ENCODE results near the gene FEV.
A peak's percentile ranks its signal among the peaks of the same experiment; 100 is the strongest.

FEV gene

DNA sequence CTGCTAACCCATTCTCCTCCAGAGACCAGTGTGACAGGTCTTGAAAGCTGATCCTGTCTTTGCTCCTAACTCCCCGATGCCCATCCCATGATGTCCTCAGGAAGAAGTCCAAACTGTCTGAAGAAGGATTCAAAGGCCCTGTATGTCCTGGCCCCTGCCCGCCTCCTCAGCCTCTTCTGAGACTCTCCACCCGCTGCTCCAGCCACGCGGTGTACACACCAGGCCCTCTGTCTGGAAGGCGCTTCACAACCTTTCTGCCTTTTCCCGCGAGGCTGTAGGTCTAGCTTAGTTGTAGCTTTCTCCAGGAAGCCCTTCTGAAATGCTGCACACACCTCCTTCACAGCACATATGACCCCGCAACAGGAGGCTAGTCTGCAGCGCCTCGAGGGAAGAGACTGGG lies 31.7 kb upstream of the FEV start:
- no peak for DNase-seq

- DNase-seq: no peak
These were observed 25.9 kb upstream of the FEV start for GRCh38 chr2:219010873-219011272.

- DNase-seq: peak; percentile 40
These were observed 25.3 kb upstream of the FEV start for GRCh38 chr2:219010162-219010756.

DNA sequence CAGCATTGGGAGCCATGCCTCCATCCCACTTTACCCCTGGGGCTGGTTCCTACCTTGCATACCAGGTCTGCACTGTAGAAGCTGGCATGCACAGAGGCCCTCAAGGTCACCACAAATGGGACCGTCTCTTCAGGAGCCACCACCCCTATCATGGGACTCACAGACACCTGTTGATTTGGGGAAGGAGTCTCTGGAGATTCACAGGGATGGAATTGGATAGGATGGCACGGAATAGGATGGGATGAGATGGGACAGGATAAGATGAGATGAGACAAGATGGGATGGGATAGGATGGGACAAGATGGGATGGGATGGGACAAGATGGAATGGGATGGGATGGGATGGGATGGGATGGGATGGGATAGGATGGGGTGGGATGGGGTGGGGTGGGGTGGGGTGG lies 24.3 kb upstream of the FEV start:
- no peak for DNase-seq

- no peak for DNase-seq
These were observed 19.0 kb upstream of the FEV start for GRCh38 chr2:219003979-219004378.

- no peak for DNase-seq
These were observed 18.3 kb upstream of the FEV start for GRCh38 chr2:219003267-219003634.

DNA sequence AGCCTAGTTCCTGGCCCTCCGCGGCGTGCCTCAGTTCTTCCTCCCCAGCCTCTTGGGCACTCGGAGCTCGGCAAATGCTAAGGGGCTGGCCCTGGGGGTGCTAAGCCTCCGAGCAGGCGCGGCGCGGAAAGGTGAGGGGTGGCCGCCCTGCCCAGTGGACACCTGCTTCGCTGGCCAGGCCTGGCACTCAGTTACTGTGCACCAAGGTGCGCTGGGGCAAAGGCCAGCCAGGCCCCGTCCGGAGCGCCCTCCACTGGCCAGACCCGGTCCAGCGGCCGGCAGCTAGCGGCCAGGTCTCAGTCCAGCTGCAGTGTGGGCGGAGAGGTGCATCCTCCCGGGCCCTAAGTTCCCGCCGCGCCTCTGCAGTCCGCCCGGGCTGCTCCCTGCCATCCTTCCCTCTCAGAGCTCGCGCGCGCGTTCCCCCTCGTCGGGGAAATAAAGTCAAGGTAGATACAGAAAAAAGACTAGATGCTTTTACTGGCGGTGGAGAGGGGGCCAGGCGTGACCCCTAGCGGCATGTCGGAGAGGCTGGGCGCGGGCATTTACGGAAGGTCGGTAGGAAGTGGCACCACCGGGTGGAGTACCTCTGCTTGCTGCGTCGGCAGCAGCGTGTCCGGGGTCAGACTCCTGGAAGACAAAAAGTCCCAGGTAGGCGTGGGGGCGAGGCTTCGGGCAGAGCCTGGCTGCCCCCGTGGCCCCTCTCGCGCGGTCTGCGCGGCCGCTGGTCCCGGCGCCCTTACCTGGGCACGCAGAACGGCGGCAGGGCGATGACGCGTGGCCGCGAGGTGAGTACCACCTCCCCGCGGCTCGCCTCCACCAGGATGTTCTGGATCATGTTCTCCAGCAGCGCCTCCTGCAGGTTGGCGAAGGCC lies 17.6 kb upstream of the FEV start:
- DNase-seq: peak; percentile 82

GRCh38 chr2:219001577-219002394 lies 16.8 kb upstream of the FEV start:
- peak; percentile 98 for DNase-seq

DNA sequence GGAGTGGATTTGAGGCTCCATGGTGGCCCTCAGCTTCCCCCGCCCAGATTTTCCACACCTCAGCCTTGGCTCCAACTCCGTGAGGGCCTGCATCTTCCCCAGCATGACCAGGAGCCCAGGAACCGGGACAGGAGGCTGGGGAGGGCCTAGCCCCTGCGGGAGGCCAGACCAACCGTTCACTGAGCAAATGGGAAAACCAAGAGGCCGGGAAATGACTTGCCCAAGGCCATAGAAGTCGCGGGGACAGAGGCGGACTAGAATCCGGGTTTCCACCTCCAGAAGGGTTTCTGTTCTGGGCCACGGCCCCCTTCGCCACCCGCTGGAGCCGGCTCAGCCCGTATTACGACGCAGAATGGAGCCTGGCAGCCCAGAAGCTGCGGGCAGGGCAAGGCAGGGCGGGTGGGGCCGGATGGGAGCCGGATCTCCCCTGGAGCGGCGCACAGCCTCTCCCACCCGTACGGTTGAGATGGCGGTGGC lies 16.2 kb upstream of the FEV start:
- peak; percentile 56 for DNase-seq

- peak; percentile 27 for DNase-seq
These were observed 15.6 kb upstream of the FEV start for GRCh38 chr2:219000569-219000960.

- peak; percentile 94 for DNase-seq
These were observed 15.0 kb upstream of the FEV start for GRCh38 chr2:218999881-219000568.

GRCh38 chr2:218999021-218999880 lies 14.3 kb upstream of the FEV start:
- no peak for DNase-seq

DNA sequence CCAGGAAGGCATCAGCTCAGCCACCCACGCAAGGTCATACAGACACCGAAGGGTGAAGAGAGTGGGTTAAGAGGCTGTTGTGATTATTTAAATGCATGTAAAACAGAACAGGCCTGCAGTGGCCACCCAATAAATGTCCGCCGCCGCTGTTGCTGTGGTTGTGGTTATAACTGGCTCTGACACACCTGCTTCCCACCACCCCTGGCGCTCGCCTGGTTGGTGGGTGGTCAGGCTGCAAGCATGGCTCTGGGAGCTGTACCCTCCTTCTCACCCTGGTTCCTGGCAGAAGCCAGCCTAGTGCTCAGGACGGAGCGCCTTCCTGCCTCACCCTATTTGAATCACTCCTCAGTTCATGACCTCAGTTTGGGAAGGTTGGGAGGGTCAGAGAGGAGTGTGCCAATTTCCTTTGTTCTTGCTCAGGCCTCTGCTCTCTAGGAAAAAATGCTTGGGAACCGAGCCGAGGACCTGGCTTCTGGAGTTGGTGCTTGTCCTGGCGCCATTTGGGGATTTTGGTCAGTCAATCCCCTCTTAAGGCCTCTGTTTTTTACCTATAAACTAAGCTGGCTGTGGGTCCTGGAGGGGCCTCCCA lies 13.5 kb upstream of the FEV start:
- DNase-seq: no peak

GRCh38 chr2:218997731-218998130 lies 12.7 kb upstream of the FEV start:
- DNase-seq: no peak

GRCh38 chr2:218996937-218997336 lies 12.0 kb upstream of the FEV start:
- DNase-seq: peak; percentile 83

DNA sequence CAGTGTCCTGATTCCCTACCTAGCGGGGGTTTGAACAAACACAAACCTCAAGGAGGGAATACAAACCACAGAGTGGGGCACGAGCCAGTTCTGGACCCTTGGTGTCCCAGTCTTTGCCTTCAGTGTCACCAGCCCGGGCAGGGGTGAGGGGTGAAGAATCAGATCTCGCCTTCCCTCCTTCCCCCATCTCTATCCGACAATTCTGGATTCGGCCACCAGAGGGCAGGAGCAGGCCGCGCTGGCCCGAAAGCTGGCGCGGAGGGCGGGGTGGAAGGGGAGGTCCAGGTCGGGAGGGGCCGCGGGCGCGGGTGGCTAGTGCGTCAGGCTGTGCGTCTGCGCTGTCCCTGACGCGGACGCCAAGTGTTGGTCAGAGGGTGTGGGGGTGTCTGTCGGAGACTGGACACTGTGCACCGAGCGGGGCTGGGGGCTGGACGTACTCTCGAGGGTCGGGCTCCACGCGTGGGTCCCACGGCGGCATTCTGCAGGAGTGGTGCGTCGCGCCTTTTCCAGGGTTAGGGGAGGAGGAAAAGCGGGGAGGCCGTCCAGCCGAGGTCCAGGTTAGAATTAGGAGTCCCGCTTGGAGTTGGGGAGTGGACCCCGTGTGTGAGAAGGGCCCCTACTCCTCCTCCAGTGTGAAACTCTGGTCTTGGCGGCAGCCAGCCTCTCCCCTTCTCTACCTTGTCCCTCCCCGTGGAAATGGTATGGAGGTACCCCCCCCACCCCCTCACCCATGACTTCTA lies 11.2 kb upstream of the FEV start:
- peak; percentile 85 for DNase-seq

GRCh38 chr2:218995561-218995960 lies 10.6 kb upstream of the FEV start:
- no peak for DNase-seq

GRCh38 chr2:218993345-218994315 lies 8.6 kb upstream of the FEV start, which contains the start of gene CRYBA2:
Gene CRYBA2 (minus strand): TSS chr2:218993422. CDS start chr2:218993176, 246 bp downstream.
- peak; percentile 72 for DNase-seq

- DNase-seq: peak; percentile 31
These were observed 7.8 kb upstream of the FEV start for GRCh38 chr2:218992703-218993344.

Data from NCI-H146 (cell line).